GM10266 (cell line): Measurements from ENCODE around the gene NFYB.

Source experiments
- DNase-seq: peaks from one replicate; pipeline ENCODE4 v3.0.0; 2012; ENCODE audit errors: extremely low spot score
- TF ChIP-seq, protein P1 (sequence below): IDR thresholded peaks from 2 replicates; pipeline ENCODE4 v1.5.1; 2012; ENCODE audit warnings: mild to moderate bottlenecking, low read depth; ENCODE audit not compliant: control insufficient read depth, insufficient read depth; ENCODE audit errors: missing control alignments

Gene NFYB

DNA sequence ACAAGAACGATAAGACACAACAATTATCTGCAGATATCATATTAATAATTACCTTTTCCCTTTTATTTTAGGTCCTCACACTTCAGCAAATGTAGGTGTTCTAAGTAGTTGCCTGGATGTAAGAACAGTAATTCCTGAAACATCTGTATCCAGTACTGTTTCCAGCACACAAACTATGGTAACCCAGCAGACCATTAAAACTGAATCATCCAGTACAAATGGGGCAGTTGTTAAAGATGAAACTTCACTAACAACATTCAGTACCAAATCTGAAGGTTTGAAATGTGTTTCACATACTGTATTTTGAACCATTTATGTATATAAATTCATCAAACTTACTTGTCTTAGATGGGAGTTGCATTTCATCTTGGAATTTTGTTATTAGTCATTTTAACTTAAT lies 42.7 kb downstream of the NFYB start:
- no peak for DNase-seq
- TF ChIP-seq, protein P1, sequence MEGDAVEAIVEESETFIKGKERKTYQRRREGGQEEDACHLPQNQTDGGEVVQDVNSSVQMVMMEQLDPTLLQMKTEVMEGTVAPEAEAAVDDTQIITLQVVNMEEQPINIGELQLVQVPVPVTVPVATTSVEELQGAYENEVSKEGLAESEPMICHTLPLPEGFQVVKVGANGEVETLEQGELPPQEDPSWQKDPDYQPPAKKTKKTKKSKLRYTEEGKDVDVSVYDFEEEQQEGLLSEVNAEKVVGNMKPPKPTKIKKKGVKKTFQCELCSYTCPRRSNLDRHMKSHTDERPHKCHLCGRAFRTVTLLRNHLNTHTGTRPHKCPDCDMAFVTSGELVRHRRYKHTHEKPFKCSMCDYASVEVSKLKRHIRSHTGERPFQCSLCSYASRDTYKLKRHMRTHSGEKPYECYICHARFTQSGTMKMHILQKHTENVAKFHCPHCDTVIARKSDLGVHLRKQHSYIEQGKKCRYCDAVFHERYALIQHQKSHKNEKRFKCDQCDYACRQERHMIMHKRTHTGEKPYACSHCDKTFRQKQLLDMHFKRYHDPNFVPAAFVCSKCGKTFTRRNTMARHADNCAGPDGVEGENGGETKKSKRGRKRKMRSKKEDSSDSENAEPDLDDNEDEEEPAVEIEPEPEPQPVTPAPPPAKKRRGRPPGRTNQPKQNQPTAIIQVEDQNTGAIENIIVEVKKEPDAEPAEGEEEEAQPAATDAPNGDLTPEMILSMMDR: no peak

DNA sequence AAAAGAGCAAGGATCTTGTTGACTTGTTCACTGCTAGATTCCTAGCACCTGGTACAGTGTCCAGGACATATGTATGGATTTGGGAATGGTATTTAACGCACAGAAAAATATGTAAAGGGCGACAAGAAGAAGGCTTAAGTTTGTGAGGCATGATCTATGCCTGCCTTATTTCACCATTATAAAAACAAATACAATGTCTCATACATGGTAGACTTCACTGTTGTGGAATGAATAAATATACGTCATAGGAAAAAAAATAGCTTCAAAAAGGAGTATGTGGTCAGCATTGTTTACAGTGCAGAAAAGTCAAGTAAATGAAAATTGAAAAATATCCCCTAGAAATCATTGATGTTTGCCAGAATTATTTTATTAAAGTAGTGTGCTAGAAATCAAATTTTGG lies 43.7 kb downstream of the NFYB start:
- no peak for DNase-seq

GRCh38 chr12:104091136-104091535 lies 46.9 kb downstream of the NFYB start:
- TF ChIP-seq, protein P1: no peak
- DNase-seq: no peak

More for the DNA sequence above, 43.7 kb downstream of the NFYB start:
- TF ChIP-seq, protein P1: no peak

DNA sequence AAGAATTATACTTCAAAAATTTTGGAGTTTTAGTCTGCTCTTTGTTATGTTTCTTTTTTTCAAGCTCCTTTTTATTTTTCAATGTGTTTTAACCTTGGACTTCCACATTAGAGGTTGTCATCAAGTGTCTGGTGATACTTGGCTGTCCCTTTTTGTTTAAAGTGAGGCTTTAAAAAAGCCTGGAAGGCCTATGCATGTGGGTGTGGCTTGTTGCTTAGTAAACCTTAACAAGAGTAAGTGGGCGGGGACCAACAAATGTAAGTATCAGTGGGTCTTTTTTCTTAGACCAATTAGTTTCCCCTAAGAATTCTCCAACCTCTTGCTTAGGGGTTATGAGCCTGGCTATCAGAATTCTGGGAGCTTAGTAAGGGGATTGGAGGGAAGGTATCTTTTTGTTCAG lies 47.3 kb downstream of the NFYB start:
- TF ChIP-seq, protein P1: no peak
- DNase-seq: no peak

DNA sequence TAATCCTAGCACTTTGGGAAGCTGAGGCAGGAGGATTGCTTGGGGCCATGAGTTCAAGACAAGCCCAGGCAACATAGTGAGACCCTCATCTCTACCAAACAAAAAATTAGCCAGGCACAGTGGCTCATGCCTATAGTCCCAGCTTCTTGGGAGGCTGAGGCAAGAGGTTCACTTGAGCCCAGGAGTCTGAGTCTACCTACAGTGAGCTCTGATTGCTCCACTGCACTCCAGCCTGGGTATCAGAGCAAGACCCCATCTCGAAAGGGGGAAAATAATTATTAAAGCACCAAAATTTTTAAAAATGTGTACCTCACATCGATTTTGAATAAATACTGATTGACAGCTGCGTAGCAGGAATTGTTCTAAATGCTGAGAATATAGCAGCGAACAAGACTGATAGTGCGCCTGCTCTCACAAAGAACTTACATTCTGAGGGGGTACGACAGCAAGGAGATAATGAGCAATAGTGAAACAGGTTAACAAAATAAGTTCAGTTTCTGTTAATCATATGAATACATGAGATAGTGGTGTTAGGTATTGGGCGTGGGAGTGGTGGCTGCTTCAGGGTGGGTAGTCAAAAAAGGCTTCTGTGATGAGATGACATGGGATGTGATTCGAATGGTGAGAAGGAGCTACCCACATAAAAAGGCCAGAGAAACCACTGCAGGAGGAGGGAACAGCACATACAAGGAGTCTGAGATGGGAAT lies 54.1 kb downstream of the NFYB start:
- DNase-seq: peak; percentile 62

GRCh38 chr12:104080764-104081163 lies 57.2 kb downstream of the NFYB start:
- TF ChIP-seq, protein P1: no peak

More for the DNA sequence above, 54.1 kb downstream of the NFYB start:
- TF ChIP-seq, protein P1: no peak

DNA sequence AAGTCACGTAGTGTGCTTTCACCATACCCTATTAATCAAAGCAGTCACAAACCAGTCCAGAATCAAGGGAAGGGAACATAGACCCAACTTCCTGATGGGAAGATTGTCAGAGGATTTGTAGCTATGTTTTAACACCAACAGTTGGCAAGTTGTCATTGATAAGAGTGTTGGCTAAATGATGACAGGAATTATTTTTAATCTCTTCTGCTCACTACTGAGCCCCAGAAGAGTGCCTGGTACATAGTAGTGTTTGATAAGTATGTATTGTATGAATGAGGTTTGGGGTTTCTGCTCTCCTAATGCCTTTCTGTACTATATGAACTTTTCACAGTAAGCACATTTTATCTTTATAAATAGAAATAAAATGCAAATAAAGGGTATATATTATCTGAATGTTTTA lies 59.0 kb downstream of the NFYB start:
- TF ChIP-seq, protein P1: no peak
- no peak for DNase-seq

More at GRCh38 chr12:104080764-104081163, 57.2 kb downstream of the NFYB start:
- no peak for DNase-seq
